Activated CD8-positive, alpha-beta T cell treated with anti-CD3 and anti-CD28 coated beads for 36 hours (primary cell): ENCODE results near the gene STK39. TPM values are rescaled to one million over a fixed set of nuclear protein-coding genes. Genes with fewer than 3 reads are reported as not detected.

ENCODE experiments used
- ATAC-seq: fragments of 200-7000 bp; cut with Tn5 transposase; one replicate; pipeline ENCODE4 v1.10.0; 2021; ENCODE audit warnings: mild to moderate bottlenecking, moderate library complexity
- CTCF ChIA-PET: fragments of 350-600 bp; sonication (Branson Sonifier 250); formaldehyde crosslinking; loops from one replicate; lab custom pipeline; 2021; ENCODE audit warnings: antibody characterized with exemption; lab: Charles Lee
- POLR2A ChIA-PET: fragments of 350-600 bp; sonication (Branson Sonifier 250); formaldehyde crosslinking; loops from one replicate; lab custom pipeline; 2021; ENCODE audit warnings: antibody characterized with exemption; lab: Charles Lee
- DNase-seq: peaks from one replicate; pipeline ENCODE4 v3.0.0-alpha.2; 2020
- H3K27ac Mint-ChIP-seq: one replicate; pipeline ENCODE4 v1.8.0; 2021; ENCODE audit warnings: mild to moderate bottlenecking, mixed read lengths
- H3K27me3 Mint-ChIP-seq: one replicate; pipeline ENCODE4 v1.8.0; 2021; ENCODE audit warnings: mixed read lengths
- H3K36me3 Mint-ChIP-seq: one replicate; pipeline ENCODE4 v1.8.0; 2021; ENCODE audit warnings: low read depth, mixed read lengths
- H3K4me1 Mint-ChIP-seq: one replicate; pipeline ENCODE4 v1.8.0; 2021; ENCODE audit warnings: low read depth, mixed read lengths
- H3K4me3 Mint-ChIP-seq: one replicate; pipeline ENCODE4 v1.8.0; 2021; ENCODE audit warnings: mild to moderate bottlenecking, moderate library complexity, mixed read lengths
- H3K9me3 Mint-ChIP-seq: one replicate; pipeline ENCODE4 v1.8.0; 2021; ENCODE audit warnings: mixed read lengths
- CTCF ChIP-seq: fragments of 200-600 bp; IDR thresholded peaks from one replicate; pipeline ENCODE4 v1.8.0; 2022; ENCODE audit warnings: antibody characterized with exemption, mild to moderate bottlenecking
- intact Hi-C: fragments of 100-400 bp; cut with micrococcal nuclease; formaldehyde crosslinking; loops from one replicate; pipeline ENCODE4 v1.10.0; 2022
- total RNA-seq, 2 experiments: library from RNA; stranded (reverse); gene quantifications; one replicate each; pipeline ENCODE4 v1.2.3, GENCODE V29; 2021

The STK39 gene
- total RNA-seq, 2 experiments from 2014 or later, result 32.8 to 33.9 TPM

GRCh38 chr2:168212167-168212566 lies 35.2 kb downstream of the STK39 start:
- ChIA-PET CTCF (interaction anchor here (1.0 to 1.8 kb wide), 7 partner anchors 10 to 134 kb away, joined by 3 to 12 read pairs (median 5); no protein-coding TSS in a partner anchor), POLR2A (interaction anchor here (0.7 to 4.0 kb wide), 6 partner anchors 9 to 34 kb away, joined by 3 to 22 read pairs (median 7); partner anchors contain the start of gene STK39)
- Mint-ChIP-seq H3K27ac (peak overlapping the region; percentile 89), H3K27me3 (no peaks in the 10 kb centered on the region), H3K36me3 (peaks cover 12% of the 10 kb centered on the region), H3K9me3 (no peaks in the 10 kb centered on the region), H3K4me1 (peaks cover 59% of the 10 kb centered on the region), H3K4me3 (peak overlapping the region; percentile 58)
- TF ChIP-seq CTCF, result no peak
- ATAC-seq (no peak), DNase-seq (no peak)
- intact Hi-C loops, result loop anchor here (1.0 to 5.0 kb wide), 2 partner anchors 17 to 45 kb away; no protein-coding TSS in a partner anchor

GRCh38 chr2:168211664-168212163 lies 35.7 kb downstream of the STK39 start:
- no peak for TF ChIP-seq CTCF
- ChIA-PET CTCF (interaction anchor here (1.0 to 1.8 kb wide), 8 partner anchors 10 to 135 kb away, joined by 3 to 12 read pairs (median 4); no protein-coding TSS in a partner anchor), POLR2A (interaction anchor here (0.7 to 4.0 kb wide), 6 partner anchors 9 to 35 kb away, joined by 3 to 22 read pairs (median 7); partner anchors contain the start of gene STK39)
- peaks cover 14% of the 10 kb centered on the region for H3K36me3 Mint-ChIP-seq
- H3K4me1 Mint-ChIP-seq, result peaks cover 61% of the 10 kb centered on the region
- intact Hi-C loops, result loop anchor here (1.0 to 5.0 kb wide), 3 partner anchors 16 to 44 kb away; no protein-coding TSS in a partner anchor
- H3K4me3 Mint-ChIP-seq, result peak overlapping the region; percentile 58
- H3K27me3 Mint-ChIP-seq, result no peaks in the 10 kb centered on the region
- no peaks in the 10 kb centered on the region for H3K9me3 Mint-ChIP-seq
- peak; percentile 68 for ATAC-seq
- H3K27ac Mint-ChIP-seq, result peak overlapping the region; percentile 89
- peak; percentile 66 for DNase-seq

GRCh38 chr2:168210895-168211570 lies 36.4 kb downstream of the STK39 start:
- POLR2A ChIA-PET, result interaction anchor here (1.1 to 4.0 kb wide), 6 partner anchors 10 to 36 kb away, joined by 3 to 22 read pairs (median 7); partner anchors contain the start of gene STK39
- no peaks in the 10 kb centered on the region for H3K9me3 Mint-ChIP-seq
- peak; percentile 80 for ATAC-seq
- DNase-seq, result no peak
- intact Hi-C loops, result loop anchor here (2.0 to 5.0 kb wide), 2 partner anchors 34 to 44 kb away; no protein-coding TSS in a partner anchor
- no peaks in the 10 kb centered on the region for H3K27me3 Mint-ChIP-seq
- CTCF ChIA-PET, result interaction anchor here (1.0 to 1.8 kb wide), 7 partner anchors 10 to 135 kb away, joined by 3 to 12 read pairs (median 5); no protein-coding TSS in a partner anchor
- peak overlapping the region; percentile 89 for H3K27ac Mint-ChIP-seq
- no peak for TF ChIP-seq CTCF
- H3K4me3 Mint-ChIP-seq, result peak overlapping the region; percentile 58
- peaks cover 16% of the 10 kb centered on the region for H3K36me3 Mint-ChIP-seq
- peaks cover 63% of the 10 kb centered on the region for H3K4me1 Mint-ChIP-seq

- Mint-ChIP-seq H3K36me3 (peaks cover 16% of the 10 kb centered on the region), H3K4me3 (peak overlapping the region; percentile 58), H3K9me3 (no peaks in the 10 kb centered on the region), H3K4me1 (peaks cover 57% of the 10 kb centered on the region), H3K27ac (peak overlapping the region; percentile 79), H3K27me3 (no peaks in the 10 kb centered on the region)
- no peak for ATAC-seq
- intact Hi-C loops, result loop anchor here (2.0 to 5.0 kb wide), 2 partner anchors 34 to 43 kb away; no protein-coding TSS in a partner anchor
- CTCF ChIA-PET, result interaction anchor here (1.1 to 1.9 kb wide), 2 partner anchors 9 to 15 kb away, joined by 3 to 7 read pairs; no protein-coding TSS in a partner anchor
- TF ChIP-seq CTCF, result no peak
- no peak for DNase-seq
- POLR2A ChIA-PET, result interaction anchor here (1.1 to 4.0 kb wide), 5 partner anchors 9 to 36 kb away, joined by 5 to 22 read pairs (median 7); partner anchors contain the start of gene STK39
Observed at GRCh38 chr2:168210216-168210894, 37.0 kb downstream of the STK39 start.
